HepG2 (cell line): ENCODE results near the gene PAQR3. TPM values are rescaled to one million over a fixed set of nuclear protein-coding genes. Genes with fewer than 3 reads are reported as not detected.

ENCODE experiments used
- ELF3 ChIP-seq: IDR thresholded peaks from 2 replicates; pipeline ENCODE4 v1.6.1; 2016; ENCODE audit warnings: missing genetic modification reagents, missing compliant biosample characterization
- HOXA9 ChIP-seq: sonication (generic); formaldehyde crosslinking; IDR thresholded peaks from 2 replicates; pipeline ENCODE4 v1.8.1; 2022; ENCODE audit warnings: missing genetic modification reagents, mild to moderate bottlenecking, moderate library complexity, borderline replicate concordance
- KMT2A ChIP-seq: sonication (generic); formaldehyde crosslinking; IDR thresholded peaks from 2 replicates; pipeline ENCODE4 v1.4.0; 2020; ENCODE audit warnings: missing genetic modification reagents
- MTA3 ChIP-seq: sonication (generic); formaldehyde crosslinking; IDR thresholded peaks from 2 replicates; pipeline ENCODE4 v1.4.0; 2020; ENCODE audit warnings: missing genetic modification reagents
- NFIC ChIP-seq: IDR thresholded peaks from 2 replicates; pipeline ENCODE4 v1.6.1; 2012; ENCODE audit warnings: mild to moderate bottlenecking, low read length, inconsistent platforms
- SMARCC2 ChIP-seq: fragments of 450-650 bp; IDR thresholded peaks from 2 replicates; pipeline ENCODE4 v1.6.1; 2017; ENCODE audit warnings: antibody characterized with exemption, mild to moderate bottlenecking
- SP4 ChIP-seq: sonication (generic); formaldehyde crosslinking; IDR thresholded peaks from 2 replicates; pipeline ENCODE4 v1.8.1; 2023; ENCODE audit warnings: mild to moderate bottlenecking, missing genetic modification reagents
- SRSF1 ChIP-seq: fragments of 200-400 bp; formaldehyde crosslinking; optimal IDR thresholded peaks from 2 replicates; pipeline ENCODE3; 2017; ENCODE audit warnings: mild to moderate bottlenecking, low read depth, low read length, moderate library complexity
- TAF15 ChIP-seq: fragments of 200-400 bp; formaldehyde crosslinking; IDR thresholded peaks from one replicate; pipeline ENCODE4 v1.6.1; 2018; ENCODE audit warnings: mild to moderate bottlenecking, low read depth, low read length; ENCODE audit not compliant: poor library complexity, severe bottlenecking
- TCF12 ChIP-seq, 2 experiments: fragments of 450-650 bp in 1 of 2; sonication (generic) in 1 of 2; formaldehyde crosslinking in 1 of 2; IDR thresholded peaks; 2 replicates each; pipeline versions ENCODE4 v1.6.1 to v1.8.0; 2017 to 2022; ENCODE audit warnings: antibody characterized with exemption in 1 of 2, mild to moderate bottlenecking in 1 of 2, missing genetic modification reagents in 1 of 2, moderate library complexity in 1 of 2
- TFE3 ChIP-seq: IDR thresholded peaks from 2 replicates; pipeline ENCODE4 v1.6.1; 2016
- YEATS2 ChIP-seq: sonication (generic); formaldehyde crosslinking; IDR thresholded peaks from 2 replicates; pipeline ENCODE4 v1.4.0; 2020; ENCODE audit warnings: missing genetic modification reagents, borderline replicate concordance
- ZBTB3 ChIP-seq: sonication (generic); formaldehyde crosslinking; IDR thresholded peaks from 2 replicates; pipeline ENCODE4 v1.4.0; 2020; ENCODE audit warnings: low read depth, mild to moderate bottlenecking, moderate library complexity, missing genetic modification reagents, borderline replicate concordance
- ZMYM3 ChIP-seq: sonication (generic); formaldehyde crosslinking; IDR thresholded peaks from 2 replicates; pipeline ENCODE4 v1.5.1; 2020; ENCODE audit warnings: mild to moderate bottlenecking, missing genetic modification reagents
- ZNF18 ChIP-seq: sonication (generic); formaldehyde crosslinking; IDR thresholded peaks from 2 replicates; pipeline ENCODE4 v1.8.0; 2022; ENCODE audit warnings: mild to moderate bottlenecking, missing genetic modification reagents; ENCODE audit not compliant: insufficient replicate concordance
- ZNF224 ChIP-seq: sonication (generic); formaldehyde crosslinking; IDR thresholded peaks from 2 replicates; pipeline ENCODE4 v1.5.0; 2020; ENCODE audit warnings: mild to moderate bottlenecking, missing genetic modification reagents
- ZNF256 ChIP-seq: sonication (generic); formaldehyde crosslinking; conservative IDR thresholded peaks from 2 replicates; pipeline ENCODE4 v1.4.0; 2020; ENCODE audit warnings: missing genetic modification reagents
- ZNF441 ChIP-seq: sonication (generic); formaldehyde crosslinking; IDR thresholded peaks from 2 replicates; pipeline ENCODE4 v1.7.0; 2021; ENCODE audit warnings: missing genetic modification reagents, borderline replicate concordance
- ZNF552 ChIP-seq: sonication (generic); formaldehyde crosslinking; IDR thresholded peaks from 2 replicates; pipeline ENCODE4 v1.9.0; 2022; ENCODE audit warnings: missing genetic modification reagents, mild to moderate bottlenecking, borderline replicate concordance
- ZNF841 ChIP-seq: sonication (generic); formaldehyde crosslinking; IDR thresholded peaks from 2 replicates; pipeline ENCODE4 v1.8.1; 2023; ENCODE audit warnings: missing genetic modification reagents, borderline replicate concordance
- polyA plus RNA-seq, 8 experiments: library from polyadenylated mRNA; depleted of rRNA in 3 of 8; stranded (reverse) in 7 of 8; unstranded in 1 of 8; fragments of >200 nt; fragmentation: Illumina TruSeq in 4 of 8; extraction: Trizol in 4 of 8; gene quantifications; 2 replicates each; pipeline versions ENCODE4 v1.2.1 to v1.2.3, GENCODE V29; 2011 to 2016; ENCODE audit warnings: low read depth in 4 of 8, missing spikeins in 1 of 8, mixed read lengths in 1 of 8; ENCODE audit not compliant: insufficient read depth in 1 of 8
- total RNA-seq, 5 experiments: library from RNA; depleted of rRNA; stranded (reverse); fragments of >200 nt; fragmentation: Illumina TruSeq; extraction: Trizol; gene quantifications; 2 replicates each; pipeline ENCODE4 v1.2.3, GENCODE V29; 2016; ENCODE audit warnings: low read depth in 1 of 5
- TF ChIP-seq, protein P1 (sequence below): sonication (generic); formaldehyde crosslinking; IDR thresholded peaks from 2 replicates; pipeline ENCODE4 v1.4.0; 2020; ENCODE audit warnings: missing genetic modification reagents, mild to moderate bottlenecking, borderline replicate concordance

Gene PAQR3
- total and polyA plus RNA-seq, 2 of the 13 experiments (the other 11 are each of a cell fraction or from before 2014, with no cell fraction given): 9.9 to 13.6 TPM

GRCh38 chr4:78862314-78862737, 76.9 kb downstream of the PAQR3 start (continued):
- TF ChIP-seq MTA3 (no peak), ZNF441 (CRISPR knock-in tag) (no peak; the same call in 1 of the 2 replicates), KMT2A (CRISPR knock-in tag) (no peak), TFE3 (CRISPR knock-in tag) (no peak), TCF12 (IDR thresholded peaks at IDR 0.05) (no peak), TCF12 (CRISPR knock-in tag; IDR thresholded peaks at IDR 0.05) (no peak), TAF15 (no peak), ZNF224 (CRISPR knock-in tag) (no peak), ZNF18 (no peak), ZNF256 (CRISPR knock-in tag) (no peak), ZNF552 (CRISPR knock-in tag) (no peak), HOXA9 (no peak), SP4 (CRISPR knock-in tag) (no peak), YEATS2 (peak; percentile 40; the same call in 1 of the 2 replicates), SRSF1 (no peak), ZBTB3 (no peak), ZNF841 (CRISPR knock-in tag) (no peak), ZMYM3 (no peak), ELF3 (CRISPR knock-in tag) (peak; percentile 71; the same call in 1 of the 2 replicates), NFIC (no peak), SMARCC2 (no peak)
- TF ChIP-seq, protein P1, sequence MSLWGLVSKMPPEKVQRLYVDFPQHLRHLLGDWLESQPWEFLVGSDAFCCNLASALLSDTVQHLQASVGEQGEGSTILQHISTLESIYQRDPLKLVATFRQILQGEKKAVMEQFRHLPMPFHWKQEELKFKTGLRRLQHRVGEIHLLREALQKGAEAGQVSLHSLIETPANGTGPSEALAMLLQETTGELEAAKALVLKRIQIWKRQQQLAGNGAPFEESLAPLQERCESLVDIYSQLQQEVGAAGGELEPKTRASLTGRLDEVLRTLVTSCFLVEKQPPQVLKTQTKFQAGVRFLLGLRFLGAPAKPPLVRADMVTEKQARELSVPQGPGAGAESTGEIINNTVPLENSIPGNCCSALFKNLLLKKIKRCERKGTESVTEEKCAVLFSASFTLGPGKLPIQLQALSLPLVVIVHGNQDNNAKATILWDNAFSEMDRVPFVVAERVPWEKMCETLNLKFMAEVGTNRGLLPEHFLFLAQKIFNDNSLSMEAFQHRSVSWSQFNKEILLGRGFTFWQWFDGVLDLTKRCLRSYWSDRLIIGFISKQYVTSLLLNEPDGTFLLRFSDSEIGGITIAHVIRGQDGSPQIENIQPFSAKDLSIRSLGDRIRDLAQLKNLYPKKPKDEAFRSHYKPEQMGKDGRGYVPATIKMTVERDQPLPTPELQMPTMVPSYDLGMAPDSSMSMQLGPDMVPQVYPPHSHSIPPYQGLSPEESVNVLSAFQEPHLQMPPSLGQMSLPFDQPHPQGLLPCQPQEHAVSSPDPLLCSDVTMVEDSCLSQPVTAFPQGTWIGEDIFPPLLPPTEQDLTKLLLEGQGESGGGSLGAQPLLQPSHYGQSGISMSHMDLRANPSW (CRISPR knock-in tag): no peak
